HEK293 (cell line): Measurements from ENCODE around the gene VSIR.

Source experiments
- CTCF ChIA-PET: fragments of 350-600 bp; formaldehyde crosslinking; extraction: SDS; loops from one replicate; lab custom pipeline; 2021; ENCODE audit warnings: antibody characterized with exemption; lab: Yijun Ruan, JAX
- POLR2A ChIA-PET: fragments of 300-600 bp; formaldehyde crosslinking; extraction: SDS; loops from one replicate; lab custom pipeline; 2020; ENCODE audit warnings: antibody characterized with exemption, inconsistent platforms; lab: Yijun Ruan, JAX
- H3K27ac ChIP-seq: fragments of 200-500 bp; sonication (Bioruptor generic); 2 replicates; pipeline ENCODE4 v1.5.1; 2014; ENCODE audit warnings: low read depth, low read length, control low read depth, inconsistent platforms; ENCODE audit errors: extremely low read depth
- H3K36me3 ChIP-seq, 2 experiments: fragments of 200-500 bp in 1 of 2; sonication (Bioruptor generic) in 1 of 2; 1 replicate in 1 of 2; 2 replicates in 1 of 2; pipeline ENCODE4 v1.5.1; 2014 to 2017; ENCODE audit warnings: inconsistent platforms in 2 of 2, low read length in 2 of 2; ENCODE audit not compliant: control insufficient read depth in 2 of 2, insufficient read depth in 1 of 2
- H3K4me1 ChIP-seq: fragments of 200-500 bp; sonication (Bioruptor generic); 2 replicates; pipeline ENCODE4 v1.5.1; 2014; ENCODE audit warnings: mild to moderate bottlenecking, low read length, inconsistent platforms; ENCODE audit not compliant: control insufficient read depth, insufficient read depth
- H3K4me3 ChIP-seq: 2 replicates; pipeline ENCODE4 v1.5.1; 2011; ENCODE audit warnings: low read depth, mild to moderate bottlenecking, control low read depth, low read length, moderate library complexity
- H3K9me3 ChIP-seq: fragments of 200-500 bp; sonication (Bioruptor generic); 2 replicates; pipeline ENCODE4 v1.5.1; 2014; ENCODE audit warnings: low read depth, low read length, inconsistent platforms; ENCODE audit not compliant: control insufficient read depth, insufficient read depth
- PATZ1 ChIP-seq: fragments of 450-650 bp; formaldehyde crosslinking; IDR thresholded peaks from 2 replicates; pipeline ENCODE4 v1.5.1; 2016; ENCODE audit warnings: missing biosample characterization, missing genetic modification characterization
- ZNF23 ChIP-seq: fragments of 450-650 bp; formaldehyde crosslinking; IDR thresholded peaks from 2 replicates; pipeline ENCODE4 v1.5.1; 2016; ENCODE audit warnings: missing biosample characterization, missing genetic modification characterization, borderline replicate concordance
- ZNF394 ChIP-seq: fragments of 450-650 bp; formaldehyde crosslinking; IDR thresholded peaks from 2 replicates; pipeline ENCODE4 v1.5.1; 2016; ENCODE audit warnings: missing biosample characterization, missing genetic modification characterization, mild to moderate bottlenecking, moderate library complexity, borderline replicate concordance
- ZNF514 ChIP-seq: fragments of 450-650 bp; formaldehyde crosslinking; IDR thresholded peaks from 2 replicates; pipeline ENCODE4 v1.5.1; 2016; ENCODE audit warnings: missing biosample characterization, missing genetic modification characterization
- ZNF645 ChIP-seq: fragments of 450-650 bp; formaldehyde crosslinking; IDR thresholded peaks from 2 replicates; pipeline ENCODE4; 2016; ENCODE audit warnings: missing biosample characterization, missing genetic modification characterization
- ZNF660 ChIP-seq: fragments of 450-650 bp; IDR thresholded peaks from 2 replicates; pipeline ENCODE4 v1.5.1; 2018; ENCODE audit warnings: missing biosample characterization, mild to moderate bottlenecking, missing genetic modification characterization
- ZNF670 ChIP-seq: fragments of 450-650 bp; formaldehyde crosslinking; IDR thresholded peaks from 2 replicates; pipeline ENCODE4 v1.5.1; 2016; ENCODE audit warnings: missing biosample characterization, missing genetic modification characterization, low read depth
- ZNF692 ChIP-seq: fragments of 450-650 bp; formaldehyde crosslinking; IDR thresholded peaks from 2 replicates; pipeline ENCODE4 v1.5.1; 2016; ENCODE audit warnings: missing biosample characterization, missing genetic modification characterization
- ZSCAN16 ChIP-seq: fragments of 450-650 bp; formaldehyde crosslinking; IDR thresholded peaks from 2 replicates; pipeline ENCODE4 v1.5.1; 2016; ENCODE audit warnings: missing biosample characterization, missing genetic modification characterization
- ZSCAN4 ChIP-seq: fragments of 450-650 bp; formaldehyde crosslinking; IDR thresholded peaks from 2 replicates; pipeline ENCODE4 v1.5.1; 2017; ENCODE audit warnings: missing biosample characterization, missing genetic modification characterization
- TF ChIP-seq, protein P1 (sequence below): fragments of 450-650 bp; formaldehyde crosslinking; IDR thresholded peaks from 2 replicates; pipeline ENCODE4 v1.5.1; 2016; ENCODE audit warnings: missing biosample characterization, missing genetic modification characterization
- TF ChIP-seq, protein P2 (sequence below): fragments of 450-650 bp; formaldehyde crosslinking; IDR thresholded peaks from 2 replicates; pipeline ENCODE4 v1.5.1; 2016; ENCODE audit warnings: missing biosample characterization, missing genetic modification characterization, low read depth

Gene VSIR

DNA sequence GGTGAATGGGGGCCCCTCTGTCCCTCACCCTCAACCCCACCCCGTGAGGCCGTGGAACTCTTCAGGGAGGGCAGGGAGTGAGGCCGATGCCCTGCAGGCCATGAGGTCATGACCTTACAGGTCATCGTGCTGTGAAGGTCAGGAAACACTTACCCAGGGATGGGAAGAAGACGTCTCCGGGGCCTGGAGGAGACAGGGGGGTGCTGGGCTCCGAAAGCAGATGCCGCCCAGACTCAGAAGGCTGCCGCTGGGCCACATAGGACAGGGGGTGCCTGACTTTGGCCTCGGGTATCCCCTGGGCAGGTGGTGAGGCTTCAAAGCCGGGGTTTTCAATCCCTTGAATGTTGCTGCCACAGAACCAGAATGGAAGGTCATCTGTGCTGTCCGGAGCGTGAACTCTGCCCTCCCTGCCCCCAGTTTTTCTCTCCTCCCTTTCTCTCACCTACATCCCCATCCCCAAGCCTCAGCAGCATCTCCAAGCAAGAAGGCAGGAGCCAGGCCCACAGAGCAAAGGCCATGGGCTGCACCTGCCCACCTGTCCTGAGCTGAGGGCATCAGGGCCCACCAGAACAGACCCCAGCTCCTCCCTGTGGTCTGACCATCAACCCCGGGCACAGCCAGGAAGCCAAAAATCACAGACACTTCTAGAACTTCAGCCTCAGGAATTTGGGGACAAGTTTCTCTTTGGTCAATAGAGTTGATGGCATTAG, 21.6 kb downstream of the VSIR start (continued):
- TF ChIP-seq ZNF692 (tag by site-specific recombination) (no peak), ZNF660 (tag by site-specific recombination) (no peak)

DNA sequence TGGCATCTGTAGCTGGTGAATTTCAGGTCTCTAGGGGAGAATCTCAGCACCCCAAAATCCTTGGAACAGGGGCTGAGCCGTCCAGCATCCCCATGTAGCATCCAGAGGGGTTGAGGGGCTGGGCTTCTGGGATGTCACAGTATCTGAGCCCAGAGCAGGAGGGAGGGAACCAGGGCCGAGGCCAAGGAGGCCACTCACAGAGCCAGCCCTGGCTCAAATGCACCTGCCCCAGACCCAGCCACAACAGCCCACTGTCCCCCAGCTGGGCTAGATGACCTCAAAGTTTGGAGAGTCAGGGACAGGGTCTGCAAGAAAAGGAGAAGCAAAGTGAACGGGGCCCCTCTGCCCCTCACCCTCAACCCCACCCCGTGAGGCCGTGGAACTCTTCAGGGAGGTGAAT, 22.3 kb downstream of the VSIR start:
- no peaks in the 10 kb centered on the region for H3K9me3 ChIP-seq
- no peaks in the 10 kb centered on the region for H3K36me3 ChIP-seq
- no peaks in the 10 kb centered on the region for H3K4me1 ChIP-seq
- TF ChIP-seq ZNF670 (tag by site-specific recombination) (no peak), ZSCAN4 (tag by site-specific recombination) (no peak), ZNF645 (no peak), PATZ1 (no peak), ZNF394 (tag by site-specific recombination) (no peak), ZNF23 (tag by site-specific recombination) (no peak), ZSCAN16 (tag by site-specific recombination) (no peak), ZNF514 (tag by site-specific recombination) (no peak)
- TF ChIP-seq, protein P1, sequence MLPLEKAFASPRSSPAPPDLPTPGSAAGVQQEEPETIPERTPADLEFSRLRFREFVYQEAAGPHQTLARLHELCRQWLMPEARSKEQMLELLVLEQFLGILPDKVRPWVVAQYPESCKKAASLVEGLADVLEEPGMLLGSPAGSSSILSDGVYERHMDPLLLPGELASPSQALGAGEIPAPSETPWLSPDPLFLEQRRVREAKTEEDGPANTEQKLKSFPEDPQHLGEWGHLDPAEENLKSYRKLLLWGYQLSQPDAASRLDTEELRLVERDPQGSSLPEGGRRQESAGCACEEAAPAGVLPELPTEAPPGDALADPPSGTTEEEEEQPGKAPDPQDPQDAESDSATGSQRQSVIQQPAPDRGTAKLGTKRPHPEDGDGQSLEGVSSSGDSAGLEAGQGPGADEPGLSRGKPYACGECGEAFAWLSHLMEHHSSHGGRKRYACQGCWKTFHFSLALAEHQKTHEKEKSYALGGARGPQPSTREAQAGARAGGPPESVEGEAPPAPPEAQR: no peak
- TF ChIP-seq, protein P2, sequence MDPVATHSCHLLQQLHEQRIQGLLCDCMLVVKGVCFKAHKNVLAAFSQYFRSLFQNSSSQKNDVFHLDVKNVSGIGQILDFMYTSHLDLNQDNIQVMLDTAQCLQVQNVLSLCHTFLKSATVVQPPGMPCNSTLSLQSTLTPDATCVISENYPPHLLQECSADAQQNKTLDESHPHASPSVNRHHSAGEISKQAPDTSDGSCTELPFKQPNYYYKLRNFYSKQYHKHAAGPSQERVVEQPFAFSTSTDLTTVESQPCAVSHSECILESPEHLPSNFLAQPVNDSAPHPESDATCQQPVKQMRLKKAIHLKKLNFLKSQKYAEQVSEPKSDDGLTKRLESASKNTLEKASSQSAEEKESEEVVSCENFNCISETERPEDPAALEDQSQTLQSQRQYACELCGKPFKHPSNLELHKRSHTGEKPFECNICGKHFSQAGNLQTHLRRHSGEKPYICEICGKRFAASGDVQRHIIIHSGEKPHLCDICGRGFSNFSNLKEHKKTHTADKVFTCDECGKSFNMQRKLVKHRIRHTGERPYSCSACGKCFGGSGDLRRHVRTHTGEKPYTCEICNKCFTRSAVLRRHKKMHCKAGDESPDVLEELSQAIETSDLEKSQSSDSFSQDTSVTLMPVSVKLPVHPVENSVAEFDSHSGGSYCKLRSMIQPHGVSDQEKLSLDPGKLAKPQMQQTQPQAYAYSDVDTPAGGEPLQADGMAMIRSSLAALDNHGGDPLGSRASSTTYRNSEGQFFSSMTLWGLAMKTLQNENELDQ: no peak
- CTCF ChIA-PET: no interaction called here
- POLR2A ChIA-PET: no interaction called here
- H3K4me3 ChIP-seq: no peak overlapping the region
- no peak overlapping the region for H3K27ac ChIP-seq
